HepG2 (cell line): ENCODE measurements around the gene SLC22A5. TPM values are rescaled to one million over a fixed set of nuclear protein-coding genes. Genes with fewer than 3 reads are reported as not detected.
A peak's percentile ranks its signal among the peaks of the same experiment; 100 is the strongest.

Experiments
- BRF2 ChIP-seq: sonication (generic); formaldehyde crosslinking; IDR thresholded peaks from 2 replicates; pipeline ENCODE4 v1.8.1; 2022; ENCODE audit warnings: mild to moderate bottlenecking, missing genetic modification reagents
- CEBPZ ChIP-seq: IDR thresholded peaks from 2 replicates; pipeline ENCODE4 v1.6.1; 2012; ENCODE audit warnings: low read length, improper control_type of control experiment
- CREB1 ChIP-seq, 2 experiments: fragments of 450-650 bp in 1 of 2; IDR thresholded peaks; 2 replicates each; pipeline ENCODE4 v1.6.1; 2016 to 2017; ENCODE audit warnings: control low read depth in 1 of 2, mild to moderate bottlenecking in 1 of 2, missing compliant biosample characterization in 1 of 2, missing genetic modification characterization in 1 of 2
- E2F5 ChIP-seq: sonication (generic); formaldehyde crosslinking; conservative IDR thresholded peaks from 2 replicates; pipeline ENCODE4 v1.4.0; 2020; ENCODE audit warnings: missing genetic modification reagents
- FOXC1 ChIP-seq: sonication (generic); formaldehyde crosslinking; IDR thresholded peaks from 2 replicates; pipeline ENCODE4 v1.8.0; 2022; ENCODE audit warnings: mild to moderate bottlenecking, missing genetic modification reagents, borderline replicate concordance
- GATAD2A ChIP-seq: IDR thresholded peaks from 2 replicates; pipeline ENCODE4 v1.6.1; 2016
- HINFP ChIP-seq: sonication (generic); formaldehyde crosslinking; IDR thresholded peaks from 2 replicates; pipeline ENCODE4 v1.4.0; 2020; ENCODE audit warnings: low read depth, mild to moderate bottlenecking, missing genetic modification reagents
- HMGXB4 ChIP-seq, 2 experiments: sonication (generic) in 1 of 2; formaldehyde crosslinking in 1 of 2; IDR thresholded peaks; 2 replicates each; pipeline versions ENCODE4 v1.4.0 to v1.6.1; 2018 to 2020; ENCODE audit warnings: missing genetic modification reagents in 2 of 2, borderline replicate concordance in 1 of 2, low read depth in 1 of 2, mild to moderate bottlenecking in 1 of 2, missing biosample characterization in 1 of 2
- HNRNPK ChIP-seq: fragments of 200-400 bp; formaldehyde crosslinking; IDR thresholded peaks from 2 replicates; pipeline ENCODE4 v1.6.1; 2018; ENCODE audit warnings: low read length, low read depth, moderate library complexity, mild to moderate bottlenecking; ENCODE audit not compliant: poor library complexity, severe bottlenecking
- NBN ChIP-seq: fragments of 450-650 bp; conservative IDR thresholded peaks from 2 replicates; pipeline ENCODE4 v1.6.1; 2017
- NPAS2 ChIP-seq: sonication (generic); formaldehyde crosslinking; IDR thresholded peaks from 2 replicates; pipeline ENCODE4 v1.8.0; 2022; ENCODE audit warnings: mild to moderate bottlenecking, missing genetic modification reagents, borderline replicate concordance
- REXO4 ChIP-seq: sonication (generic); formaldehyde crosslinking; IDR thresholded peaks from 2 replicates; pipeline ENCODE4 v1.8.0; 2022; ENCODE audit warnings: missing genetic modification reagents, mild to moderate bottlenecking, borderline replicate concordance
- SIN3A ChIP-seq: IDR thresholded peaks from 2 replicates; pipeline ENCODE4 v1.6.1; 2011; ENCODE audit warnings: low read depth, mild to moderate bottlenecking, control low read depth, low read length, borderline replicate concordance
- SIN3B ChIP-seq: fragments of 150-350 bp; IDR thresholded peaks from 2 replicates; pipeline ENCODE4 v1.6.1; 2014; ENCODE audit warnings: low read length
- SPEN ChIP-seq: sonication (generic); formaldehyde crosslinking; IDR thresholded peaks from 2 replicates; pipeline ENCODE4 v1.5.1; 2020; ENCODE audit warnings: low read depth, mild to moderate bottlenecking, missing genetic modification reagents
- ZMAT3 ChIP-seq: sonication (generic); formaldehyde crosslinking; conservative IDR thresholded peaks from 2 replicates; pipeline ENCODE4 v1.7.0; 2021; ENCODE audit warnings: missing genetic modification reagents
- ZMYM2 ChIP-seq: sonication (generic); formaldehyde crosslinking; IDR thresholded peaks from 2 replicates; pipeline ENCODE4 v1.8.0; 2022; ENCODE audit warnings: mild to moderate bottlenecking, missing genetic modification reagents
- ZNF331 ChIP-seq: sonication (generic); formaldehyde crosslinking; IDR thresholded peaks from 2 replicates; pipeline ENCODE4 v1.4.0; 2020; ENCODE audit warnings: missing genetic modification reagents
- ZNF367 ChIP-seq: sonication (generic); formaldehyde crosslinking; IDR thresholded peaks from 2 replicates; pipeline ENCODE4 v1.4.0; 2020; ENCODE audit warnings: missing genetic modification reagents, borderline replicate concordance
- ZNF598 ChIP-seq: sonication (generic); formaldehyde crosslinking; IDR thresholded peaks from 2 replicates; pipeline ENCODE4 v1.5.1; 2020; ENCODE audit warnings: mild to moderate bottlenecking, missing genetic modification reagents, borderline replicate concordance
- polyA plus RNA-seq, 8 experiments: library from polyadenylated mRNA; depleted of rRNA in 3 of 8; stranded (reverse) in 7 of 8; unstranded in 1 of 8; fragments of >200 nt; fragmentation: Illumina TruSeq in 4 of 8; extraction: Trizol in 4 of 8; gene quantifications; 2 replicates each; pipeline versions ENCODE4 v1.2.1 to v1.2.3, GENCODE V29; 2011 to 2016; ENCODE audit warnings: low read depth in 4 of 8, missing spikeins in 1 of 8, mixed read lengths in 1 of 8; ENCODE audit not compliant: insufficient read depth in 1 of 8
- total RNA-seq, 5 experiments: library from RNA; depleted of rRNA; stranded (reverse); fragments of >200 nt; fragmentation: Illumina TruSeq; extraction: Trizol; gene quantifications; 2 replicates each; pipeline ENCODE4 v1.2.3, GENCODE V29; 2016; ENCODE audit warnings: low read depth in 1 of 5

Gene SLC22A5
- total and polyA plus RNA-seq, 2 of the 13 experiments (the other 11 are each of a cell fraction or from before 2014, with no cell fraction given): 7.1 to 15.1 TPM

GRCh38 chr5:132369474-132370180 is at the start of gene SLC22A5 (continued):
- TF ChIP-seq ZNF598: no peak
- TF ChIP-seq SIN3B: no peak
- no peak for TF ChIP-seq NBN
- no peak for TF ChIP-seq NPAS2
- no peak for TF ChIP-seq E2F5 (CRISPR knock-in tag)
- TF ChIP-seq HMGXB4 (CRISPR knock-in tag; IDR thresholded peaks at IDR 0.05; ENCODE audit: borderline replicate concordance in 1 of 2, low read depth in 1 of 2): peak; percentile 71 to 73; a peak in 3 of 4 replicates
- peak; percentile 96 for TF ChIP-seq SPEN (CRISPR knock-in tag)
- TF ChIP-seq CREB1 (IDR thresholded peaks at IDR 0.05): no peak
- no peak for TF ChIP-seq CREB1 (CRISPR knock-in tag; IDR thresholded peaks at IDR 0.05)
- TF ChIP-seq REXO4 (CRISPR knock-in tag): 0 out of 2 replicates have a peak, but pooled peaks have one; percentile 68
- TF ChIP-seq ZNF367 (CRISPR knock-in tag): peak; percentile 50; the same call in 1 of the 2 replicates
- TF ChIP-seq CEBPZ: no peak
- TF ChIP-seq HINFP (CRISPR knock-in tag): peak; percentile 90
- TF ChIP-seq SIN3A: no peak
- TF ChIP-seq FOXC1 (CRISPR knock-in tag): peak; percentile 78
- TF ChIP-seq ZNF331 (CRISPR knock-in tag): peak; percentile 6; the same call in 1 of the 2 replicates
- no peak for TF ChIP-seq ZMYM2 (CRISPR knock-in tag)
- TF ChIP-seq HNRNPK: peak; percentile 11
- TF ChIP-seq BRF2 (CRISPR knock-in tag): peak; percentile 86
- TF ChIP-seq ZMAT3 (CRISPR knock-in tag): peak; percentile 63
- no peak for TF ChIP-seq GATAD2A (CRISPR knock-in tag)
